Peyer's patch (tissue), 4 donors: ENCODE results near the gene SSTR3.

Source experiments
- CTCF ChIP-seq, 6 experiments: fragments of 450-650 bp in 4 of 6; fragments of 200-600 bp in 2 of 6; sonication (generic) in 1 of 6; IDR thresholded peaks; one replicate each; pipeline ENCODE4 v1.5.1; 2017 to 2019; ENCODE audit warnings: antibody characterized with exemption in 6 of 6, mild to moderate bottlenecking in 3 of 6, moderate library complexity in 1 of 6
- POLR2A ChIP-seq, 2 donors: fragments of 450-650 bp; IDR thresholded peaks; one replicate each; pipeline ENCODE4 v1.5.1; 2017; ENCODE audit warnings: antibody characterized with exemption in 2 of 2, mild to moderate bottlenecking in 2 of 2, moderate library complexity in 2 of 2

- TF ChIP-seq POLR2A (IDR thresholded peaks at IDR 0.05) (no peak), CTCF (IDR thresholded peaks at IDR 0.05) (no peak)
These were observed 37.3 kb downstream of the SSTR3 start for GRCh38 chr22:37174964-37175363.
